Fibroblast of the aortic adventitia (primary cell): ENCODE measurements around the gene DLG3. TPM values are rescaled to one million over a fixed set of nuclear protein-coding genes. Genes with fewer than 3 reads are reported as not detected.

ENCODE experiments used
- DNase-seq: peaks from one replicate; pipeline ENCODE4 v3.0.0-alpha.2; 2010; ENCODE audit warnings: low read depth
- H3K4me3 ChIP-seq: 2 replicates; pipeline ENCODE4 v1.5.1; 2011; ENCODE audit warnings: low read depth, mild to moderate bottlenecking, control low read depth, low read length, moderate library complexity
- CTCF ChIP-seq: IDR thresholded peaks from 2 replicates; pipeline ENCODE4 v1.5.1; 2011; ENCODE audit warnings: mild to moderate bottlenecking, low read length, control low read depth, inconsistent platforms; ENCODE audit not compliant: insufficient read depth
- small RNA-seq: library from RNA; depleted of rRNA; stranded (forward); fragments of <200 nt; gene quantifications from one replicate; pipeline ENCODE3, GENCODE V24; 2012
- total RNA-seq: library from RNA; depleted of rRNA; stranded (reverse); fragments of >200 nt; gene quantifications from 2 replicates; pipeline ENCODE4 v1.2.3, GENCODE V29; 2012; ENCODE audit warnings: low replicate concordance

Gene DLG3
- total RNA-seq, 1 donor: 15.0 TPM

GRCh38 chrX:70549429-70549828 is 104.8 kb downstream of the DLG3 start:
- no peak for DNase-seq

GRCh38 chrX:70552130-70552704 is 107.6 kb downstream of the DLG3 start:
- peak; percentile 45 for DNase-seq

More at GRCh38 chrX:70549429-70549828, 104.8 kb downstream of the DLG3 start:
- H3K4me3 ChIP-seq: no peak overlapping the region
- no peak for TF ChIP-seq CTCF

DNA sequence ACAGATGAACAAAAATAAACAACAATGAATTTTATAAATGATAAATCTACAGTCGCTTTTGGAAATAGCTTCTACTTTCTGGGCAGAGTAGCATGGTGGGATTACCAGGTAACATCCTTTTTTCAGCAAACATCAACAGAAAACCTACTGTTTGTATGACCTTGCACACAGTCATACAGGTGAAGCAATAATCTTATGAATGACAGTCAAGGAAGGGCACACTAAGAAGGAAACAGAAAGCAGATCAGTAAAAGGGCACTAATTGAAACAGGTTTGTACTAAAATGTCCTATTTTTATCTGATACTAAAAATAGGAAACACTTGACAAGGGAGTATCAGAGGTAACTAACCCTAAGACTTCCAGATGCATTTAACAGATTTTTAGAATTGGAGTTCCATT is 108.9 kb downstream of the DLG3 start:
- DNase-seq: no peak
- TF ChIP-seq CTCF: no peak
- H3K4me3 ChIP-seq: no peak overlapping the region

More at GRCh38 chrX:70552130-70552704, 107.6 kb downstream of the DLG3 start:
- no peak for TF ChIP-seq CTCF
- no peak overlapping the region for H3K4me3 ChIP-seq

- TF ChIP-seq CTCF: no peak
- DNase-seq: peak; percentile 69
- no peak overlapping the region for H3K4me3 ChIP-seq
These were observed 109.4 kb downstream of the DLG3 start for GRCh38 chrX:70554081-70554480.

- DNase-seq: peak; percentile 77
- no peak for TF ChIP-seq CTCF
- H3K4me3 ChIP-seq: no peak overlapping the region
These were observed 109.9 kb downstream of the DLG3 start for GRCh38 chrX:70554523-70554922.

GRCh38 chrX:70554948-70555347 is 110.3 kb downstream of the DLG3 start:
- DNase-seq: no peak
- H3K4me3 ChIP-seq: no peak overlapping the region
- no peak for TF ChIP-seq CTCF

Small RNA genes lying within 50 kb of the gene (small RNA-seq; reads per million reads assigned to genes)
- gene RNU4-81P (not detected), gene RNY4P23 (0.70 reads per million, percentile 13 among the genes with 10 or more reads in this experiment)

Other genes starting within 250 kb of the DLG3 start
- gene AWAT1, start 210.2 kb upstream of the DLG3 start, total RNA-seq: not detected in 2 replicates
- gene P2RY4, start 184.6 kb upstream of the DLG3 start, total RNA-seq: 0.09 and 0.41 TPM in 2 replicates
- gene ARR3, start 176.5 kb upstream of the DLG3 start, total RNA-seq: not detected in 2 replicates
- gene RAB41, start 162.7 kb upstream of the DLG3 start, total RNA-seq: not detected in 2 replicates
- 27.0 and 68.0 TPM in 2 replicates for gene PDZD11, start 154.9 kb upstream of the DLG3 start, total RNA-seq
- 2.7 and 14.5 TPM in 2 replicates for gene KIF4A, start 154.7 kb upstream of the DLG3 start, total RNA-seq
- gene GDPD2, start 21.5 kb upstream of the DLG3 start, total RNA-seq: not detected in 2 replicates